K562 (cell line): ENCODE measurements around the gene NADK. TPM values are rescaled to one million over a fixed set of nuclear protein-coding genes. Genes with fewer than 3 reads are reported as not detected.

Experiments
- ADNP ChIP-seq: fragments of 200-800 bp; sonication (Bioruptor generic); IDR thresholded peaks from 2 replicates; pipeline ENCODE4 v1.6.1; 2016; ENCODE audit warnings: missing genetic modification characterization, missing compliant biosample characterization
- BRD9 ChIP-seq: fragments of 450-650 bp; IDR thresholded peaks from 2 replicates; pipeline ENCODE4 v1.6.1; 2018; ENCODE audit warnings: low read depth; ENCODE audit not compliant: partially characterized antibody
- CC2D1A ChIP-seq: fragments of 450-650 bp; IDR thresholded peaks from 2 replicates; pipeline ENCODE4 v1.6.1; 2017; ENCODE audit warnings: mild to moderate bottlenecking
- GTF2F1 ChIP-seq: IDR thresholded peaks from 2 replicates; pipeline ENCODE4 v1.6.1; 2011; ENCODE audit warnings: low read depth, low read length, improper control_type of control experiment
- HEY1 ChIP-seq: fragments of 250-450 bp; sonication (Bioruptor Pico); IDR thresholded peaks from 2 replicates; pipeline ENCODE4 v1.5.0; 2020; ENCODE audit warnings: mild to moderate bottlenecking, moderate library complexity, borderline replicate concordance
- HMG20B ChIP-seq: fragments of 250-450 bp; sonication (Bioruptor Pico); IDR thresholded peaks from 2 replicates; pipeline ENCODE4 v1.5.0; 2021; ENCODE audit warnings: mild to moderate bottlenecking
- ILK ChIP-seq: fragments of 450-650 bp; IDR thresholded peaks from 2 replicates; pipeline ENCODE4 v1.6.1; 2016; ENCODE audit warnings: missing genetic modification characterization, low read depth, mild to moderate bottlenecking, missing compliant biosample characterization, moderate library complexity, borderline replicate concordance
- KLF10 ChIP-seq: fragments of 250-450 bp; sonication (Bioruptor Pico); IDR thresholded peaks from 2 replicates; pipeline ENCODE4 v1.6.1; 2021; ENCODE audit warnings: matching md5 sums
- MAFF ChIP-seq: IDR thresholded peaks from 2 replicates; pipeline ENCODE4 v1.6.1; 2012; ENCODE audit warnings: low read length, improper control_type of control experiment
- MAFG ChIP-seq: fragments of 450-650 bp; conservative IDR thresholded peaks from 2 replicates; pipeline ENCODE4 v1.6.1; 2016; ENCODE audit warnings: missing genetic modification characterization, missing compliant biosample characterization
- POLR2H ChIP-seq: IDR thresholded peaks from 2 replicates; pipeline ENCODE4 v1.6.1; 2016; ENCODE audit warnings: missing genetic modification characterization, low read depth, mild to moderate bottlenecking, control low read depth, missing compliant biosample characterization, moderate library complexity
- POLR3A ChIP-seq: IDR thresholded peaks from 2 replicates; pipeline ENCODE4 v1.6.1; 2011; ENCODE audit warnings: borderline replicate concordance, mild to moderate bottlenecking, moderate library complexity; ENCODE audit not compliant: insufficient read length, insufficient read depth; ENCODE audit errors: extremely low read depth
- PRPF4 ChIP-seq: fragments of 200-400 bp; formaldehyde crosslinking; IDR thresholded peaks from one replicate; pipeline ENCODE4 v1.6.1; 2017; ENCODE audit warnings: low read length, low read depth, mild to moderate bottlenecking; ENCODE audit not compliant: insufficient read depth, poor library complexity, severe bottlenecking
- PTTG1 ChIP-seq: fragments of 450-650 bp; IDR thresholded peaks from 2 replicates; pipeline ENCODE4 v1.6.1; 2016; ENCODE audit warnings: low read depth, mild to moderate bottlenecking, missing genetic modification characterization, missing compliant biosample characterization
- RB1 ChIP-seq: fragments of 450-650 bp; IDR thresholded peaks from 2 replicates; pipeline ENCODE4 v1.6.1; 2017; ENCODE audit warnings: low read depth, mild to moderate bottlenecking
- SMARCC2 ChIP-seq: fragments of 450-650 bp; IDR thresholded peaks from 2 replicates; pipeline ENCODE4 v1.6.1; 2017; ENCODE audit warnings: antibody characterized with exemption, moderate library complexity, mild to moderate bottlenecking, low read depth
- SOX6 ChIP-seq: fragments of 450-650 bp; IDR thresholded peaks from 2 replicates; pipeline ENCODE4 v1.6.1; 2014; ENCODE audit warnings: mild to moderate bottlenecking
- SP2 ChIP-seq: IDR thresholded peaks from 2 replicates; pipeline ENCODE4 v1.6.1; 2011; ENCODE audit warnings: mild to moderate bottlenecking, low read depth, low read length, moderate library complexity; ENCODE audit not compliant: poor library complexity, severe bottlenecking; ENCODE audit errors: extremely low read depth
- SREBF1 ChIP-seq: fragments of 150-350 bp; IDR thresholded peaks from 2 replicates; pipeline ENCODE4 v1.6.1; 2014; ENCODE audit warnings: antibody characterized with exemption, low read depth, low read length, borderline replicate concordance
- TCF7L2 ChIP-seq: fragments of 150-350 bp; IDR thresholded peaks from 2 replicates; pipeline ENCODE4 v1.6.1; 2016; ENCODE audit warnings: low read depth, mild to moderate bottlenecking, low read length, moderate library complexity
- TCFL5 ChIP-seq: fragments of 250-450 bp; sonication (Bioruptor Pico); conservative IDR thresholded peaks from 2 replicates; pipeline ENCODE4 v1.6.1; 2021; ENCODE audit warnings: mild to moderate bottlenecking, moderate library complexity, matching md5 sums
- THRAP3 ChIP-seq: fragments of 450-650 bp; IDR thresholded peaks from 2 replicates; pipeline ENCODE4 v1.6.1; 2016; ENCODE audit warnings: mild to moderate bottlenecking, inconsistent platforms, borderline replicate concordance
- ZBED1 ChIP-seq: IDR thresholded peaks from 2 replicates; pipeline ENCODE4 v1.6.1; 2014
- ZKSCAN8 ChIP-seq: fragments of 200-800 bp; sonication (Bioruptor generic); IDR thresholded peaks from 2 replicates; pipeline ENCODE4 v1.6.1; 2016; ENCODE audit warnings: missing genetic modification characterization, missing compliant biosample characterization
- ZNF316 ChIP-seq: fragments of 450-650 bp; IDR thresholded peaks from 2 replicates; pipeline ENCODE4 v1.6.1; 2016
- ZNF408 ChIP-seq: fragments of 250-450 bp; sonication (Bioruptor Pico); IDR thresholded peaks from 2 replicates; pipeline ENCODE4 v1.4.0; 2020; ENCODE audit warnings: low read depth, mild to moderate bottlenecking, moderate library complexity
- polyA plus RNA-seq, 8 experiments: library from polyadenylated mRNA; depleted of rRNA in 4 of 8; stranded (reverse) in 5 of 8; unstranded in 3 of 8; fragments of >200 nt; fragmentation: Nextera tagmentation in 2 of 8; fragmentation: Illumina TruSeq in 1 of 8; extraction: Ambion mirVana in 2 of 8; extraction: Trizol in 1 of 8; gene quantifications; 2 replicates each; pipeline versions ENCODE4 v1.2.1 to v1.2.3, GENCODE V29; 2011 to 2014; ENCODE audit warnings: inconsistent platforms in 1 of 8, missing spikeins in 1 of 8
- total RNA-seq, 7 experiments: library from RNA; depleted of rRNA in 6 of 7; stranded (reverse); fragments of >200 nt in 6 of 7; fragmentation: Illumina TruSeq in 2 of 7; extraction: Trizol in 2 of 7; gene quantifications; 2 replicates each; pipeline versions ENCODE4 v1.2.1 to v1.2.3, GENCODE V29; 2011 to 2021; ENCODE audit warnings: low replicate concordance in 1 of 7
- TF ChIP-seq, protein P1 (sequence below): fragments of 450-650 bp; formaldehyde crosslinking; IDR thresholded peaks from 2 replicates; pipeline ENCODE4 v1.4.0; 2020; ENCODE audit warnings: mild to moderate bottlenecking, mixed read lengths

The NADK gene
- total and polyA plus RNA-seq, 9 of the 15 experiments (the other 6 are each of a cell fraction or from before 2014, with no cell fraction given) = 1.5 to 135 (median 75.1) TPM

DNA sequence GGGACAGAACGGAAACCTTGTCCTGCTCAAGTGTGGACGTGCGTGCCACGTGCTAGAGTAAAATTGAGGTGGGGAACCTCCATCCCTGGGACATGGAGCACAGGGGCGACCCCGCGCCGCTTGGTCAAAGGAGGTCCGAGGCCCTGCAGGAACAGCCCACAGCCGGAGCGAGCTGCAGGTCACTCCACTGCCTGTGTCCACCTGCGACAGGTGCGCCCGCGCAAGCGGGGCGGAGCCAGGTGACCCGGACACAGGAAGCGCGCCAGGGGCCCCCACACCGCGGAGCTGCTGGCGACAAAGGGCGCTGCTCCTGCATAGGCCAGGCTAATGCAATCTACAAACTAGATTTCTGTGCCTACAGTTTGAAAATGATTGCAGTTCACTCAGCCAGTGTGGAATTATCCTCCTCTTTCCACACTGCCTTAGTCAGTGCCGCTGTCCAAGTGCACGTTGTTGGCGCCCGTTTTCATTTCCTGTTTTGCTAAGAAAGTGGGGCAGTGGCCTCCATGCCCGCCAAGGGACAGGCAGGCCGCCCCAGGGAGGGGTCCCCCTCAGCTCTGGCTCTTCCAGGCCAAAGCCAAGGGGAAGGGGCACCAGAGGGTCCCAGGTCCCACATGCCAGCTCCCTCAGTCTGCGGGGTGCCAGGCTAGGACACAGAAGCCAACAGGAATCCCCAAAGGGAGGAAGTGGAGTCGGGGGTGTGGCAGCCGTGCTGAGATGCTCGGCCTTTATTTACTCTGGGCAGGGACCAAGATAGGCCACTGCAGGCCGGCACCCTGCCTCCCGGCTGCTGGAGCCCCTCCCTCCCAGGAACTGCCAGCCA lies 4.3 kb upstream of the NADK start (continued):
- 0 out of 2 replicates have a peak, but pooled peaks have one; percentile 32 for TF ChIP-seq TCFL5 (CRISPR knock-in tag)
- no peak for TF ChIP-seq SOX6
- no peak for TF ChIP-seq PTTG1 (tag)
- no peak for TF ChIP-seq ZKSCAN8
- TF ChIP-seq KLF10 (CRISPR knock-in tag) = no peak
- TF ChIP-seq ZBED1 = 0 out of 2 replicates have a peak, but pooled peaks have one; percentile 12
- TF ChIP-seq TCF7L2 = no peak
- no peak for TF ChIP-seq GTF2F1
- TF ChIP-seq, protein P1, sequence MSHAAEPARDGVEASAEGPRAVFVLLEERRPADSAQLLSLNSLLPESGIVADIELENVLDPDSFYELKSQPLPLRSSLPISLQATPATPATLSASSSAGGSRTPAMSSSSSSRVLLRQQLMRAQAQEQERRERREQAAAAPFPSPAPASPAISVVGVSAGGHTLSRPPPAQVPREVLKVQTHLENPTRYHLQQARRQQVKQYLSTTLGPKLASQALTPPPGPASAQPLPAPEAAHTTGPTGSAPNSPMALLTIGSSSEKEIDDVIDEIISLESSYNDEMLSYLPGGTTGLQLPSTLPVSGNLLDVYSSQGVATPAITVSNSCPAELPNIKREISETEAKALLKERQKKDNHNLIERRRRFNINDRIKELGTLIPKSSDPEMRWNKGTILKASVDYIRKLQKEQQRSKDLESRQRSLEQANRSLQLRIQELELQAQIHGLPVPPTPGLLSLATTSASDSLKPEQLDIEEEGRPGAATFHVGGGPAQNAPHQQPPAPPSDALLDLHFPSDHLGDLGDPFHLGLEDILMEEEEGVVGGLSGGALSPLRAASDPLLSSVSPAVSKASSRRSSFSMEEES (CRISPR knock-in tag) = 0 out of 2 replicates have a peak, but pooled peaks have one; percentile 6
- TF ChIP-seq HEY1 (CRISPR knock-in tag) = no peak
- no peak for TF ChIP-seq MAFG (tag)
- TF ChIP-seq POLR2H (tag) = no peak
- no peak for TF ChIP-seq HMG20B
- TF ChIP-seq SMARCC2 = no peak
- no peak for TF ChIP-seq PRPF4
- no peak for TF ChIP-seq THRAP3
- no peak for TF ChIP-seq CC2D1A
- no peak for TF ChIP-seq ZNF316
- TF ChIP-seq ZNF408 = no peak
- TF ChIP-seq POLR3A = no peak
- TF ChIP-seq ILK (tag) = no peak
- TF ChIP-seq SP2 = no peak
- TF ChIP-seq MAFF = no peak
- TF ChIP-seq SREBF1 = no peak
- no peak for TF ChIP-seq BRD9
- peak; percentile 18; the same call in 1 of the 2 replicates for TF ChIP-seq RB1
- no peak for TF ChIP-seq ADNP (tag)
